Measurements from ENCODE around the gene OPA1.
A peak's percentile ranks its signal among the peaks of the same experiment; 100 is the strongest.

- TF ChIP-seq POLR2A (IDR thresholded peaks at IDR 0.05; ENCODE audit: low read depth) (no peak), CTCF (IDR thresholded peaks at IDR 0.05) (peak; percentile 49 to 89 (median 63)), EP300 (IDR thresholded peaks at IDR 0.05) (no peak), POLR2AphosphoS5 (IDR thresholded peaks at IDR 0.05) (no peak)
These were observed 12.9 kb downstream of the OPA1 start for GRCh38 chr3:193605876-193606275.
